Left renal pelvis (tissue), 4 donors: ENCODE measurements around the gene MRGPRG. TPM values are rescaled to one million over a fixed set of nuclear protein-coding genes. Genes with fewer than 3 reads are reported as not detected.
"Not testable (repeated sequence)": the region's sequence is repeated elsewhere in the genome, so short reads cannot be mapped to it uniquely, and the experiment has no call there.

ENCODE experiments used
- DNase-seq, 4 donors: peaks; one replicate each; pipeline ENCODE4 v3.0.0-alpha.2; 2013; ENCODE audit warnings: low read depth in 4 of 4, low spot score in 3 of 4
- polyA plus RNA-seq, 4 donors: library from polyadenylated mRNA; unstranded; fragments of 120-200 nt; gene quantifications; one replicate each; pipeline ENCODE4 v1.2.1, GENCODE V29; 2013; ENCODE audit not compliant: insufficient read length in 4 of 4

Gene MRGPRG
- polyA plus RNA-seq, 4 donors, result not detected

- DNase-seq, result no peak
Observed at GRCh38 chr11:3177931-3178330, 40.7 kb downstream of the MRGPRG start.

- DNase-seq, result no peak
Observed at GRCh38 chr11:3176487-3176886, 42.1 kb downstream of the MRGPRG start.

- no peak for DNase-seq
Observed at GRCh38 chr11:3175194-3175593, 43.4 kb downstream of the MRGPRG start.

- DNase-seq, result no peak
Observed at GRCh38 chr11:3174387-3174786, 44.2 kb downstream of the MRGPRG start.

GRCh38 chr11:3173795-3174194 is 44.8 kb downstream of the MRGPRG start:
- DNase-seq, result no peak

- DNase-seq, result no peak
Observed at GRCh38 chr11:3171931-3172560, 46.6 kb downstream of the MRGPRG start.

- DNase-seq, result no peak
Observed at GRCh38 chr11:3170756-3171650, 47.6 kb downstream of the MRGPRG start.

- DNase-seq, result no peak
Observed at GRCh38 chr11:3170044-3170755, 48.4 kb downstream of the MRGPRG start.

GRCh38 chr11:3169255-3170043 is 49.2 kb downstream of the MRGPRG start:
- DNase-seq, result no peak

- not testable (repeated sequence) for DNase-seq
Observed at GRCh38 chr11:3168742-3169254, 49.8 kb downstream of the MRGPRG start.

Other genes with a start within 250 kb of the MRGPRG start
- 100 to 1,000 TPM; 143 to 215 (median 187) TPM for gene NAP1L4, start 226.5 kb downstream of the MRGPRG start, polyA plus RNA-seq
- 10 to 100 TPM; 23.5 to 29.0 (median 24.3) TPM for gene CARS1, start 161.4 kb downstream of the MRGPRG start, polyA plus RNA-seq
- gene OSBPL5, start 53.5 kb downstream of the MRGPRG start, polyA plus RNA-seq, result 10 to 100 TPM; 17.9 to 26.8 (median 21.5) TPM
- not detected for gene MRGPRE, start 13.6 kb upstream of the MRGPRG start, polyA plus RNA-seq
- 10 to 100 TPM; 20.4 to 42.3 (median 38.2) TPM for gene ZNF195, start 160.3 kb upstream of the MRGPRG start, polyA plus RNA-seq